HCT116 (cell line): Measurements from ENCODE around the gene YWHAB. TPM values are rescaled to one million over a fixed set of nuclear protein-coding genes. Genes with fewer than 3 reads are reported as not detected.

Experiments used
- ATAC-seq: fragments of 200-7000 bp; cut with Tn5 transposase; 2 replicates; pipeline ENCODE4 v1.9.1; 2020; ENCODE audit warnings: mild to moderate bottlenecking, moderate library complexity
- BruUV-seq: library from RNA; stranded (reverse); fragments of 400-500 nt; replicated peaks from 2 replicates; lab custom pipeline; 2021; lab: Mats Ljungman, UMichigan
- CTCF ChIA-PET: fragments of 300-600 bp; sonication (Branson Sonifier 250); formaldehyde crosslinking; loops from one replicate; lab custom pipeline; 2021; ENCODE audit warnings: antibody characterized with exemption; lab: Charles Lee
- POLR2A ChIA-PET: fragments of 300-600, 350-600 bp; sonication (Branson Sonifier 250); formaldehyde crosslinking; loops from one replicate; lab custom pipeline; 2021; ENCODE audit warnings: antibody characterized with exemption; lab: Charles Lee
- RAD21 ChIA-PET, 2 experiments: fragments of 300-600 bp; sonication (Branson Sonifier 250); formaldehyde crosslinking; loops; one replicate each; lab custom pipeline; 2023; ENCODE audit warnings: low total read pairs in 2 of 2; ENCODE audit not compliant: uncharacterized antibody in 2 of 2, unreplicated experiment in 2 of 2, low non-redundant PET in 1 of 2; lab: Charles Lee
- DNase-seq: peaks from one replicate; pipeline ENCODE4 v3.0.0-alpha.2; 2010; ENCODE audit warnings: low read depth, low spot score
- H2AFZ ChIP-seq: fragments of 200-600 bp; shearing (Covaris generic), sonication (generic); 2 replicates; pipeline ENCODE4 v1.6.1; 2017; ENCODE audit warnings: low read depth, mixed run types, mixed read lengths, antibody characterized with exemption, low read length; ENCODE audit not compliant: poor library complexity, severe bottlenecking
- H3K27ac ChIP-seq: 2 replicates; pipeline ENCODE4 v1.5.1; 2012; ENCODE audit warnings: low read depth, low read length
- H3K27me3 ChIP-seq: fragments of 200-600 bp; sonication (generic); 2 replicates; pipeline ENCODE4 v1.6.1; 2016; ENCODE audit warnings: mixed run types, low read length, mixed read lengths; ENCODE audit not compliant: insufficient read depth
- H3K36me3 ChIP-seq, 2 experiments: fragments of 200-500 bp in 1 of 2; fragments of 200-600 bp in 1 of 2; sonication (Bioruptor generic) in 1 of 2; sonication (generic) in 1 of 2; 2 replicates each; pipeline versions ENCODE4 v1.5.1 to v1.6.1; 2014 to 2016; ENCODE audit warnings: low read length in 2 of 2, inconsistent platforms in 1 of 2, mixed read lengths in 1 of 2, mixed run types in 1 of 2; ENCODE audit not compliant: insufficient read depth in 2 of 2, control insufficient read depth in 1 of 2
- H3K4me1 ChIP-seq, 2 experiments: fragments of 200-600 bp in 1 of 2; sonication (generic) in 1 of 2; 2 replicates each; pipeline versions ENCODE4 v1.5.1 to v1.6.1; 2012 to 2017; ENCODE audit warnings: low read length in 2 of 2, inconsistent platforms in 1 of 2, mild to moderate bottlenecking in 1 of 2, mixed read lengths in 1 of 2, mixed run types in 1 of 2, moderate library complexity in 1 of 2; ENCODE audit not compliant: insufficient read depth in 2 of 2, control insufficient read depth in 1 of 2
- H3K4me2 ChIP-seq: fragments of 200-600 bp; sonication (generic); 2 replicates; pipeline ENCODE4 v1.6.1; 2017; ENCODE audit warnings: mixed run types, low read length, mixed read lengths
- H3K4me3 ChIP-seq, 2 experiments: fragments of 200-600 bp in 1 of 2; sonication (generic) in 1 of 2; replicated peaks in 1 of 2; 2 replicates each; pipeline ENCODE4 v1.5.1; 2011 to 2016; ENCODE audit warnings: low read length in 2 of 2, control low read depth in 1 of 2, low read depth in 1 of 2, mild to moderate bottlenecking in 1 of 2, mixed read lengths in 1 of 2, mixed run types in 1 of 2
- H3K79me2 ChIP-seq: fragments of 200-600 bp; sonication (generic); 2 replicates; pipeline ENCODE4 v1.6.1; 2017; ENCODE audit warnings: mild to moderate bottlenecking, mixed run types, low read length, moderate library complexity, mixed read lengths; ENCODE audit not compliant: insufficient read depth
- H3K9ac ChIP-seq: fragments of 200-600 bp; sonication (generic); 2 replicates; pipeline ENCODE4 v1.6.1; 2016; ENCODE audit warnings: low read length, mixed read lengths
- H3K9me2 ChIP-seq: fragments of 200-600 bp; sonication (generic), shearing (Covaris generic); 2 replicates; pipeline ENCODE4 v1.6.1; 2017; ENCODE audit warnings: mixed run types, mild to moderate bottlenecking, moderate library complexity; ENCODE audit not compliant: insufficient read depth
- H3K9me3 ChIP-seq, 2 experiments: fragments of 200-500 bp in 1 of 2; fragments of 200-600 bp in 1 of 2; sonication (Bioruptor generic) in 1 of 2; sonication (generic) in 1 of 2; 2 replicates each; pipeline ENCODE4 v1.6.1; 2014 to 2017; ENCODE audit warnings: low read length in 2 of 2, mixed read lengths in 2 of 2, inconsistent platforms in 1 of 2, low read depth in 1 of 2, mild to moderate bottlenecking in 1 of 2, mixed run types in 1 of 2, moderate library complexity in 1 of 2; ENCODE audit not compliant: control insufficient read depth in 1 of 2, insufficient read depth in 1 of 2
- H4K20me1 ChIP-seq: fragments of 200-600 bp; sonication (generic), shearing (Covaris generic); 2 replicates; pipeline ENCODE4 v1.6.1; 2017; ENCODE audit warnings: mixed run types, mild to moderate bottlenecking, moderate library complexity; ENCODE audit not compliant: insufficient read depth
- CBX3 ChIP-seq: IDR thresholded peaks from 2 replicates; pipeline ENCODE4 v1.6.1; 2012; ENCODE audit warnings: low read depth
- EGR1 ChIP-seq: IDR thresholded peaks from 2 replicates; pipeline ENCODE4 v1.6.1; 2012; ENCODE audit warnings: low read depth
- ELF1 ChIP-seq: IDR thresholded peaks from 2 replicates; pipeline ENCODE4 v1.6.1; 2012; ENCODE audit warnings: low read depth, borderline replicate concordance
- EZH2 ChIP-seq: fragments of 200-600 bp; sonication (generic); IDR thresholded peaks from 2 replicates; pipeline ENCODE4 v1.6.1; 2017; ENCODE audit warnings: antibody characterized with exemption, mixed run types
- FOSL1 ChIP-seq: IDR thresholded peaks from 2 replicates; pipeline ENCODE4 v1.6.1; 2012; ENCODE audit warnings: low read depth
- POLR2AphosphoS5 ChIP-seq: IDR thresholded peaks from 2 replicates; pipeline ENCODE4 v1.6.1; 2011; ENCODE audit warnings: mild to moderate bottlenecking, low read depth, low read length, moderate library complexity
- RAD21 ChIP-seq: IDR thresholded peaks from 2 replicates; pipeline ENCODE4 v1.6.1; 2012; ENCODE audit warnings: low read depth, mild to moderate bottlenecking
- SP1 ChIP-seq: IDR thresholded peaks from 2 replicates; pipeline ENCODE4 v1.6.1; 2012; ENCODE audit warnings: low read depth
- SRF ChIP-seq: IDR thresholded peaks from 2 replicates; pipeline ENCODE4 v1.6.1; 2012; ENCODE audit warnings: low read depth
- YY1 ChIP-seq: IDR thresholded peaks from 2 replicates; pipeline ENCODE4 v1.6.1; 2011; ENCODE audit warnings: low read length, low read depth, moderate library complexity, mild to moderate bottlenecking; ENCODE audit not compliant: insufficient replicate concordance; ENCODE audit errors: extremely low read depth
- ZFX ChIP-seq: fragments of 450-650 bp; IDR thresholded peaks from 2 replicates; pipeline ENCODE4 v1.6.1; 2017
- ZNF274 ChIP-seq: fragments of 200-500 bp; sonication (Bioruptor generic); IDR thresholded peaks from 2 replicates; pipeline ENCODE4 v1.6.1; 2014; ENCODE audit warnings: mild to moderate bottlenecking, low read depth, low read length, inconsistent platforms
- intact Hi-C: fragments of 100-400 bp; cut with micrococcal nuclease; formaldehyde crosslinking; loops from 2 replicates; pipeline ENCODE4 v1.10.0; 2022
- total RNA-seq: library from RNA; stranded (reverse); gene quantifications from one replicate; pipeline ENCODE4 v1.2.1, GENCODE V29; 2021; ENCODE audit not compliant: unreplicated experiment
- TF ChIP-seq, protein P1 (sequence below): IDR thresholded peaks from 2 replicates; pipeline ENCODE4 v1.6.1; 2012
- TF ChIP-seq, protein P2 (sequence below): IDR thresholded peaks from 2 replicates; pipeline ENCODE4 v1.6.1; 2012
- TF ChIP-seq, protein P3 (sequence below): IDR thresholded peaks from 2 replicates; pipeline ENCODE4 v1.6.1; 2011; ENCODE audit warnings: mild to moderate bottlenecking, low read length, moderate library complexity; ENCODE audit not compliant: insufficient replicate concordance; ENCODE audit errors: extremely low read depth

Gene YWHAB
- total RNA-seq, 1 experiment from 2014 or later, result 200 TPM

DNA sequence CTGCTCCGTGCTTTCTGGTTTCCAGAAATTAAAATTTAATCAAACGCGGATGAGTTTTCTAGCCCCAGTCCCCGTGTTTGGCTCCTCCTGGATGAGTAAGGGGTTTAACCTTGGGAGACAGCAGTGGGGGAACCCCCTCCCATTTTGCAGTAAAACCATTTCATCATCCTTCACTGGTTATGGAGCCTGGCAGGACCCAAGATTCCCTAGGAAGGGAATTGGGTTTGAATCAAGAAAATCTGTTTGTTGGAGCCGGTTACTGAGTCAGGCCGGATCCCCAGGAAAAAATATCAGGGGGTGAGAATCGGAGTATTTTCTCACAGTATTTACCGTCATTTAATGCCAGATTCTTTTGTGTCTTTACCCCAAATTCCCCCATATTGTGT lies 754 bp downstream of the YWHAB start:
- peaks cover 18 to 32% of the 10 kb centered on the region in 2 experiments; a peak in 3 of 4 replicates for H3K4me1 ChIP-seq
- H3K4me3 ChIP-seq, result peak overlapping the region; percentile 62 to 79
- ChIA-PET RAD21 (no interaction called here), POLR2A (no interaction called here), CTCF (no interaction called here)
- H4K20me1 ChIP-seq, result peaks cover 37% of the 10 kb centered on the region
- H3K9ac ChIP-seq, result peak overlapping the region; percentile 84
- no peak for ATAC-seq
- peak overlapping the region; percentile 93 for H3K4me2 ChIP-seq
- peak overlapping the region; percentile 91 for H3K27ac ChIP-seq
- BruUV-seq, result no TSS peak
- TF ChIP-seq, protein P1, sequence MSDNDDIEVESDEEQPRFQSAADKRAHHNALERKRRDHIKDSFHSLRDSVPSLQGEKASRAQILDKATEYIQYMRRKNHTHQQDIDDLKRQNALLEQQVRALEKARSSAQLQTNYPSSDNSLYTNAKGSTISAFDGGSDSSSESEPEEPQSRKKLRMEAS, result 0 out of 2 replicates have a peak, but pooled peaks have one; percentile 2
- TF ChIP-seq, protein P2, sequence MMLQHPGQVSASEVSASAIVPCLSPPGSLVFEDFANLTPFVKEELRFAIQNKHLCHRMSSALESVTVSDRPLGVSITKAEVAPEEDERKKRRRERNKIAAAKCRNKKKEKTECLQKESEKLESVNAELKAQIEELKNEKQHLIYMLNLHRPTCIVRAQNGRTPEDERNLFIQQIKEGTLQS, result no peak
- H3K27me3 ChIP-seq, result no peaks in the 10 kb centered on the region
- intact Hi-C loops, result no loop called here
- DNase-seq, result no peak
- no peaks in the 10 kb centered on the region for H3K9me2 ChIP-seq
- H2AFZ ChIP-seq, result no peak overlapping the region
- H3K79me2 ChIP-seq, result peaks cover 58% of the 10 kb centered on the region
- H3K36me3 ChIP-seq, result peaks cover 0 to 16% of the 10 kb centered on the region in 2 experiments; a peak in 1 of 4 replicates
- H3K9me3 ChIP-seq, result no peaks in the 10 kb centered on the region

DNA sequence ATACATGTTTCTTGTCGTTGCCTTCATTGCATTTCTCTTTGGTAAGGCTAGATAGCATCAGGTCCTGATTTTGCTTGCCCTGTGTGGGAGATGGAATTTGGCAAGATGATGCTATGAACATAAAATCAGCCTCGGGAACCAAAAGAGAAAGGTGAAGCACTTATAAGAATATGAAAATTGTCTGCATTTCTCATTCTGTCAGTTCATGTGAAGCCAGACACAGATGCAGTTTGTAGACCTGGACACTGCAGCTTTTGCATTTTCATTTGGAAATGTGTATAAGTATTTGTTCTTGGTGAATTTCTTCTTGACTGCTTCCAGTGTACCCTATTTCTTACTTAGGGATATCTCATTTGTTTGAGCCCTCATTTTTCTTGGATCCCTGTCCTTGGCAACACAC lies 1.3 kb downstream of the YWHAB start:
- Histone ChIP-seq H3K9me3 (no peaks in the 10 kb centered on the region), H3K4me2 (peak overlapping the region; percentile 93), H3K9ac (peak overlapping the region; percentile 84), H3K9me2 (no peaks in the 10 kb centered on the region), H3K27me3 (no peaks in the 10 kb centered on the region), H3K79me2 (peaks cover 64% of the 10 kb centered on the region), H3K4me3 (peak overlapping the region; percentile 62 to 79), H3K36me3 (peaks cover 0 to 16% of the 10 kb centered on the region in 2 experiments; a peak in 1 of 4 replicates), H3K4me1 (peaks cover 18 to 32% of the 10 kb centered on the region in 2 experiments; a peak in 3 of 4 replicates), H2AFZ (no peak overlapping the region), H4K20me1 (peaks cover 37% of the 10 kb centered on the region), H3K27ac (no peak overlapping the region)
- ChIA-PET POLR2A (no interaction called here), RAD21 (no interaction called here), CTCF (no interaction called here)
- TF ChIP-seq EZH2 (no peak), ELF1 (no peak), POLR2AphosphoS5 (no peak), RAD21 (no peak), SRF (no peak), FOSL1 (no peak), EGR1 (no peak), CBX3 (no peak), ZNF274 (no peak), SP1 (no peak), YY1 (no peak), ZFX (no peak)
- TF ChIP-seq, protein P1, result no peak
- TF ChIP-seq, protein P2, result no peak
- TF ChIP-seq, protein P3, sequence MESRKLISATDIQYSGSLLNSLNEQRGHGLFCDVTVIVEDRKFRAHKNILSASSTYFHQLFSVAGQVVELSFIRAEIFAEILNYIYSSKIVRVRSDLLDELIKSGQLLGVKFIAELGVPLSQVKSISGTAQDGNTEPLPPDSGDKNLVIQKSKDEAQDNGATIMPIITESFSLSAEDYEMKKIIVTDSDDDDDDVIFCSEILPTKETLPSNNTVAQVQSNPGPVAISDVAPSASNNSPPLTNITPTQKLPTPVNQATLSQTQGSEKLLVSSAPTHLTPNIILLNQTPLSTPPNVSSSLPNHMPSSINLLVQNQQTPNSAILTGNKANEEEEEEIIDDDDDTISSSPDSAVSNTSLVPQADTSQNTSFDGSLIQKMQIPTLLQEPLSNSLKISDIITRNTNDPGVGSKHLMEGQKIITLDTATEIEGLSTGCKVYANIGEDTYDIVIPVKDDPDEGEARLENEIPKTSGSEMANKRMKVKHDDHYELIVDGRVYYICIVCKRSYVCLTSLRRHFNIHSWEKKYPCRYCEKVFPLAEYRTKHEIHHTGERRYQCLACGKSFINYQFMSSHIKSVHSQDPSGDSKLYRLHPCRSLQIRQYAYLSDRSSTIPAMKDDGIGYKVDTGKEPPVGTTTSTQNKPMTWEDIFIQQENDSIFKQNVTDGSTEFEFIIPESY, result no peak
- BruUV-seq, result TSS peak; percentile 53
- intact Hi-C loops, result no loop called here
- no peak for ATAC-seq
- no peak for DNase-seq
